HG02970 (cell line): Measurements from ENCODE around the gene TCEA2.
"Not testable (repeated sequence)": the region's sequence is repeated elsewhere in the genome, so short reads cannot be mapped to it uniquely, and the experiment has no call there.

Experiments used
- ATAC-seq: cut with Tn5 transposase; IDR thresholded peaks from one replicate; pipeline ENCODE4 v1.9.1; 2021; ENCODE audit warnings: mild to moderate bottlenecking, moderate library complexity, moderate number of reproducible peaks; ENCODE audit not compliant: unreplicated experiment, low FRiP score

Gene TCEA2

DNA sequence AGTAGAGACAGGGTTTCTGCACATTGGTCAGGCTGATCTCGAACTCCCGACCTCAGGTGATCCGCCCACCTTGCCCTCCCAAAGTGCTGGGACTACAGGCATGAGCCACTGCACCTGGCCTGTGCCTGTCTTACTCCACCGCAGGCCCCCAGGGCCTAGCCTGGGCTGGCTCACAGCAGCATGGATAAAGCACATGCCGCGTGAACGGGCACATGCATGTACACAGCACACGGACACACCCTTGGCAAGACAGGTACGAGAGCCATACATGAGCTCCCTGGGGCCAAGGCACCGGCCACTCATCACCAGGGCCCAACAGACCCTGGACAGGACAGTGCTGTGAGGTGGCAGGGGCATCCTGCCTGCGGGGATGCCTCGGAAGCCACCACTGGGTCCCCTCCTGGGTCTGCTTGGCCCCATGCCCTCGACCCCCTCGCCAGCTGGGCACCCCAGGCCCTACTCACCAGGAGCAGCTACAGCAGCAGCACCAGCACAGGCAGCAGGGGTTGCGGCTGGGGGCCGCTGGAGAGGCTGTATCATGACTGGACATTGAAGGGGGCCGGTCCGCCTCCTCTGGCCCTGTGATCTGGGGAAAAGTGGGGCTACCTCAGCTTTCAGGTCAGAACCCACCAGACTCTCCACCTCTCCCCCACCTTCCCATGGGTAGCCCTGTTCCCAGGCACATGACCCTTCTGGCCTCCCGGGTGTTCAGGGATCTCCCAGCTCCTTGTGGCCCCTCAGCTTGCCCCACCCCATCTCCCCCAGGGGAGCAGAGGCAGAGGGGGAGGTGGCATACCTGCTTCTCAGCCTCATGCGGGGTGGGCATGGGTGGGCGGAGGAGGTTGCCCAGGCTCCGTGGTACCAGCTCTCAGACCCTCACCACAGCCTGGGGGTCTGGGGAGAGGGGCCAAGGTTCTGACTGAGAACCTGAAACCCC lies 13.3 kb downstream of the TCEA2 start:
- ATAC-seq, result no peak

DNA sequence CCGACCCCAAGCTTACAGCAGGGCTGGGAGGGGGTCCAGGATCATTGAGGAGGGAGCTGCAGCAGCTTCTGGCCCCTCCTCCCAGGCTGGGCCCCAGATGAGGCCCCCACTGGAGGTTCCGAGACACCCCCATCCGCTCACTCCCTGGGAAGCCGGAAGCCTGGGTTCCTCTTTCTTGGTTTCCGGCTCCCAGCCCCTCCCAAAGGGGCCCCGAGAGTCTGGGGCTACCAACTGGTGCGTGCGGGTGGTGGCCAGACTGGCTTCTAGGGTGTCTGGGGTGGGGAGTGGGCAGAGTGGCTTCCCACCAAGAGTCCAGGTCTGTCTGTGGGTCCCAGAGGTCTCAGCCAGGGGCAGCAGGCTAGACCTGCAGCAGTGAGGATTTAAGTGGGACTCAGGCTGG lies 14.1 kb downstream of the TCEA2 start:
- ATAC-seq, result no peak

DNA sequence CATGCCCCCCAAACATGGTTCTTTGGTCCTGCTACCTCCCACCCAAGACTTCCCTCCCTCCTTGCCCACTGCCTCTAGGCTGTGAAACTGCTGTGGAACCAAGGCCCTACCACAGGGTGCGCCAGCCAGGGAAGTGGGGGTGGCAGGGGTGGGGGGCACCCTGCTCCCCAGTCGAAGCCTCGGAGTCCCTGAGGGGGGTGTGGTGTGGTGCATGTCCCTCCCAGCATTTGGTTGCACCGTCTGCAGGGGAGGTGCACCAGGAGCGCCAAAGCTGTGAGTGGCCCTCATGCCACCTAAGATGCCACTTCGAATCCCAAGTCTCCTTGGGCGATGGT lies 14.5 kb downstream of the TCEA2 start:
- no peak for ATAC-seq

DNA sequence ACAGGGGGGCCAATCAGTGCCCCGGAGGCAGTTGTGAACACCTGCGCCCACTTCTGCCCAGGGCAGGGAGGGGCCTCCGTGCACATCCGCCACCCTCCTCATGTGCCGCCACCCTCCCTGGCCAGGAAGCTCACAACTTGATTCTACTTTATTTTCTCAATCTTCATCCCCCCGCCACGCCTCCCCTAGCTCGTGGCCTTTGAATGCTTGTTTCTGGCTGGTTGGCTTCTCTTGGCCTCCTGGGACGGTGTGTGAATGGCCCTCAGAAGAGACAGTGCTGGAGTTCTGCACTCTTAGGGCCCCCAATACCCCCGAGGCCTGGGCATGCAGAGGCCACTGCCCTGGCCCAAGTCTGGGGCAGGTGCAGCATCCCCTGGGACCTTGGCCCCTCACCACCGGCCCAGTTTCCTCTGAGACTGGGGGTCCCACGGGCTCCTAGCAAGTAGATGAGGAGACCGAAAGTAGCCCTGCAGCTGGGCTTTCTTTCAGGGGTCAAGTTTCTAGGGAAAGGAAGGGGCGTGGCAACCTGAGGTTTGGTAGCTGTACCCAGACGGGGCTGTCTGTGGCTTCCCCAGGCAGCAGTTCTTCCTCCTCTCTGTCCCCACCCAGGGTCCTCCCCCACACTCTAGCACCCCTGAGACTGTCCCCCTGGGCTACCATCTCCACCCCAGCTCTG lies 15.0 kb downstream of the TCEA2 start:
- no peak for ATAC-seq

DNA sequence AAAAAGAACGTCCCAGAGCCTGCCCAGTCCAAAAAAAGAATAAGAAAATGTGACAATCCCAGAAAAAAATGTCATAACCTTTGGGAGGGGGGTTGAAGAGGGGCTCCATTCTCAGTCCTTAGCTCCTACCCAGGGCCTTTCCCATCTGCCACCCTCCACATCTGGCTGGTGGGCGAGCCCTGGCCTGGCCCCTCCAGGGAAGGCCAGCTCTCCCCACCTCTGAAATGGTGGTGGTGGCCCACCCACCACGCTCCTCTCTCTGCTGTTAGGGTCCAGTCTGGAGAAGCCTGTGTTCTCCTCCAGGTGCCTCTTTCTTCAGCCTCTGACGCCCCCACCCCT lies 15.9 kb downstream of the TCEA2 start:
- ATAC-seq, result no peak

DNA sequence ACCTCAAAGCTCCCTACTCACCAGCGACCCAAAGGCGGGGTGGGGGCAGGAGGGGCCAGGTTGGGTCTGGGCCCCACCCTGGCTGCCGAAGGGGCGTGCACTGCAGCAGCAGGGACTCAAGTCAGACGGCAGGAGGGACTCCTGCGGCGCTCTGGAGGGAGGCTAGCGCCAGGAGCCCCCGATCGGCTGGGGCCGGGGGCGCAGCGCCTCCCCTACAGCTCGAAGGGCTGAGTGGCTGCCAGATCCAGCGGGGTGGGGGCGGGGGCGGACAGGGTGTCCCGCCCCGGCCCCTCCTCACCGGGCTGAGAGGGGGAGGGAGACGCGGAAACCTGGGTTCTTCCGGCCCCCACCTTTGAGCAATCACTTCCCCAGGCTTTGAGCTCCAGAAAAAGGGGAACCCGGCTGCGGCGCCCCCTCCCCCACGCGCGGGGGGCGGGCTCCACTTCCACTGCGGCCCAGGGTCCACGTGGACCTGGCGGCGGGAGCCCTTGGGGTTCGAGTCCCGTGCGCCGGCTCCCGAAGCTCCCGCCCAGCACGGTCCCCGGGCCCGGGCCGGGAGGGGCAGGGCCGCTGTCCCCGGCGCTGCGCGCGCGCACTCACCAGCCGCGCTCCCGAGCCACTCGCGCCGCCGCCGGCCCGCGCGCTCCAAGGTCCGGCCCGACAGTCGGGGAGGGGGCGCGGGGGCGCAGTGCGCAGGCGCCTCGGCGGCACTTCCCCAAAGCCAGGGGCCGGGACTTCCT lies 16.4 kb downstream of the TCEA2 start, which contains the start of gene RGS19:
RGS19 (minus strand) TSS at position 246 of the 740 bp plus-strand sequence. CDS start 2,632 bp downstream, outside the sequence.
- peak; percentile 40 for ATAC-seq

DNA sequence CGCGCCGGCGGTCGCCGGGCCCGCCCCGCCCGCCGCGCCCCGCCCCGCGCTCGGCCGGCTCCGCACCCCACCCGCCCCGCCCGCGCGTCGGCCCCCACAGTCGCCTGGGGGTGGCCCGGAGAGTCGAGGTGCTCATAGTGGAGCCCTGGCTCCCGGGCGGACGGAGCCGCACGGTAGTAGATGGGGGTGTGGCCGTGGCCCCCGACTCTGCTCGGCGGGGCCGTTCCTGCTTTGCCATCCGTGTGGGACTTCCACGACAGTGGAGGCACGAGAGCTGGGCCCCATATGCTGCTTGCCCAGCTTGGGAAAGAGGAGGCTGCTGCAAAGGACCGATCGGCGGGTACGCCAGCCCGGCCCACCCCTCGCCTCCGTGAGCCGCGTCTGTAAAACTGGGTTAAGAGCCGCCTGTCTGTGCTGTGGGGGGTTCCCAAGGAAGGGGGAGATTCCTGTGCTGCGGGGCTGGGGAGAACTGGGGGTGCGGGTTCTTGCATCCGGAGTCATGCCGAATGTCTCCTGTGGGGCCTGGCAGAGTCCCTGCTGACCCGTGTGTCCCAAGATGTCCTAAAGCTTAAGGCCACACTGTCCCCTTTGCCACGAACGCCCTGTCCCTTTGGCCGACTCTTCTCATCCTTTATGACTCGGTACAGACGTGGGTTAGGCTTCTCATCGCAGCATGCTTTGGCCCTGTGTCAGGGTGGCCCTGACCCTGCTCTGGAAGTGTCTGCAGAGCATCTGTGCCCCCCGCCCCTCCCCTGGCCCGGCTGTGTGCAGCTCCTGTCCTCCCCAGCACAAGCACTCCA lies 17.2 kb downstream of the TCEA2 start, which contains the start of gene OPRL1:
OPRL1 (plus strand) TSS at position 70 of the 800 bp plus-strand sequence. CDS start 12,639 bp downstream, outside the sequence.
- no peak for ATAC-seq

DNA sequence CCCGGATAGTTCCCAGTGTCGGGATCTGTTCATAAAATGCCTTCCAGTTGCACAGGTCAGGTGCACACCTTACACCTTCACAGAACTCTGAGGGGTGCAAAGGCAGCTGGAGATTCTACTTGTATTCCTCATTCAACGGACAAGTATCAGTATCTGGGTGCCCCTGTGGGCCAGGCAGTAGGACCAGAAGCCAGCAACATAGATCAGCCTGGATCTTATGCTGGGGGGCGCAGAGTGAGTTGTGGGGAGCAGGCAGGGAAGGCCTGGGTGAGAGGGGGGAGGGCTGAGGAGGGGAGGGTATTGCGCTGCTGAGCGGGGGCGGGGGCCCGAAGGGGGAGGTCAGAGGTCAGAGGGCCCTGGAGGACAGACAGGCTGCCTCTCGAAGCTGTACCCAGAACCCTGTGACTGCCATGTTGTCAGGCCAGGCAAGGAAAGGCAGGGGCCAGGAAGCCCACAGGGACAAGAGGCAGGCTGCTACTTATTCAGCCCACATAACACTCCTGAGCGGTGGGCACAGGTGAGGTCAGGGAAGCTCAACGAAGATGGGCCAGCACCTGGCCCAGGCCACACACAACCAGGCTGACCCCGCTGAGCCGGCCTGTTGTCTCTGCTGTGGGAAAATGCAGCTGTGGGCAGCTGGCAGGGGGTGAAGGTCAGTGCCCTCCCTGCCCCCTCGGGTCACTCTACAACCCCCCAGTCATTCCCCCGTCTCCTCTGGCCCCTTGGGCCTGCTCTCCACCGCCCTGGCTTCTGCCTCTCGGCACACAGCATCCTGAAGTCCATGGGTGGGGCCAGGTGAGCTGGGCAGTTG lies 18.0 kb downstream of the TCEA2 start:
- ATAC-seq, result no peak

DNA sequence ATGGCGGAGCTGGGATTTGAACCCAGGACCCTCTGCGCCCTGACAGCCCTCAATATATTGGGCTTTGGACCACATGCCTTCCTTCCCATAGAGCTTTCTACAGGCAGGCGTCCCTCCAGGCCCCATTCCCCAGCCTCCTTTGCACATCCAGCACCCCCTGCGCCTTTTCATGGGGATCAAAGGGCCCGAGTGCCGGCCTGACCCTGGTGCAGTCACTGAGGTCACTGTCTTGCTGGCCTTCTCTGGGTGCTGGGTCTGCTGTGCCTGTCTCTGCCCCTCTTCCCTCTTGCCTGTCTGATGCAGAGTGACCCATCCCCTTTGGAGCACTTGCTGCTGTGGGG lies 18.6 kb downstream of the TCEA2 start:
- no peak for ATAC-seq

DNA sequence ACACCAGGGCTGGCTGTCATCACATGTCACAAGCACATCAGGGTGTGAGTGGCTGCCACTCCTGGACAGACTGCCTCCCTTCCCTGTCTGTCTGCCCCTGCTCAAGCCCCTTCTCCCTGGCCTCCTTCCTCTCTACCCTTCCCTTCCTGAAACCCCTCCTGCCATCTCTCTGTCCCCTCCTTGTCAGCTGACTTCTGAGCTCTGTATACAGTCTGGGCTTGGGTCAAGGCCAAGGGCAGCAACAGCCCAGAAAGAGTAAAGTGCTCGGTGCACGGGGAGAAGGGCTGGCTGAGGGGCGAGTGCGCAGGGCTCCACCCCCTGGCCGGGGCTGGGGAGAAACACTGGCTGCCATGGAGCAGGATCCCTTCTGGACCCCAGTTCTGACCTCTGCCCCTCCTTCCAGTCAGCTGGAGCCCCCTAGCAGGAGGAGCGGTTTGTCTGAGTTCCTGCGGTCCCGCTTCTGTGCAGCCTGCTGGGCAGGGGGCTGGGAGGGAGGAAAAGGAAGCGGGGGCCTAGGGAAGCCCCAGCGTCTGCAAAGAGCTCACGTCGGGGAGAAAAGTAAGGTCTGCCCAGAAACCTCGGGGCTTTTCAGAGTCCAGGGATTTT lies 19.2 kb downstream of the TCEA2 start:
- no peak for ATAC-seq

DNA sequence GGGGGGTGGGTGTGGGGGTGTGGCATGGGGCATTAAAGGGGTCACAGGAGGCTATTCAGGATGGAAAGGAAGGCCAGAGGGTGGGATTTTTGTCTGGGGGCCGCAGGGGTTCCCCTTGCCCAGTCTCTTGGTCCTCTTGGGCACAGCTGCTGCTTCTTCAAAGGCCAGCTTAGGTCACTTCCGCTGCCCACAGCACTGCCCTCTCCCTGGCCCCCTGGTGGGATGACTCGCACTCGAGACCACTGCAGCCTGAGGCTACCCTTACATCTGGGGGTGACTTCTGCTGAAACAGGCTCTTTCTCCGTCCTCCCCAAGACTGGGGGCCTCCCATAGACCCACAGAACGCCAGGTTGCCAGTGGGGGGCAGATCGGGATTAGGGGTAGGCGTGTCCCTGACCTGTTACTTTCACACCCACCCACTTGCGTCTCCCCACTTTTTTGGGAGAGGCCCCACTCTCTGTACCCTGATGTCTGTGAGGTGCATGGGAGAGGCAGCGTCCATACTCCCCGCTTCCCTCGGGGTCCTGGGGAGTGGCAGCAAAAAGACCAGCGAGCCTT lies 19.9 kb downstream of the TCEA2 start:
- ATAC-seq, result no peak

DNA sequence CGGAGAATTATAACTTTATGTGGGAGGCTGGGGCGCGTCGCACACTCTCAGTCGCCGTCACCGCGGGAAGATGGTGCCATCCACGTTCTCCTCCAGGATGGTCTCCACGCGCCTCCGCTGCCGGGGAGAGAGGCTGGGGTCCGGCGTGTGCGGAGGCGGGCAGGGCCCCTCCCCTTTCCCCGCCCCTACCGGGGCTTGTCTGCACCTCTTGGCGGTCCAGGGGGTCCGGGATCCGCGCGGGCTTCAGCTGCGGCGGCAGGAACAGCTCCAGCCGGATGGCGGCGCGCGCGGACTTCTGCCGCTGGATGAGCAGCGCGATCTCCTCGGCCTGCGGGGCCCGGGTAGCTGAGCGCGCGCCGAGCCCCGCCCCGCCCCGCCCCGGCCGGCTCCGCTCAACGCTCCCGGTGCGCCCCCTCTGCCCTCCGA lies 20.4 kb downstream of the TCEA2 start:
- ATAC-seq, result no peak

DNA sequence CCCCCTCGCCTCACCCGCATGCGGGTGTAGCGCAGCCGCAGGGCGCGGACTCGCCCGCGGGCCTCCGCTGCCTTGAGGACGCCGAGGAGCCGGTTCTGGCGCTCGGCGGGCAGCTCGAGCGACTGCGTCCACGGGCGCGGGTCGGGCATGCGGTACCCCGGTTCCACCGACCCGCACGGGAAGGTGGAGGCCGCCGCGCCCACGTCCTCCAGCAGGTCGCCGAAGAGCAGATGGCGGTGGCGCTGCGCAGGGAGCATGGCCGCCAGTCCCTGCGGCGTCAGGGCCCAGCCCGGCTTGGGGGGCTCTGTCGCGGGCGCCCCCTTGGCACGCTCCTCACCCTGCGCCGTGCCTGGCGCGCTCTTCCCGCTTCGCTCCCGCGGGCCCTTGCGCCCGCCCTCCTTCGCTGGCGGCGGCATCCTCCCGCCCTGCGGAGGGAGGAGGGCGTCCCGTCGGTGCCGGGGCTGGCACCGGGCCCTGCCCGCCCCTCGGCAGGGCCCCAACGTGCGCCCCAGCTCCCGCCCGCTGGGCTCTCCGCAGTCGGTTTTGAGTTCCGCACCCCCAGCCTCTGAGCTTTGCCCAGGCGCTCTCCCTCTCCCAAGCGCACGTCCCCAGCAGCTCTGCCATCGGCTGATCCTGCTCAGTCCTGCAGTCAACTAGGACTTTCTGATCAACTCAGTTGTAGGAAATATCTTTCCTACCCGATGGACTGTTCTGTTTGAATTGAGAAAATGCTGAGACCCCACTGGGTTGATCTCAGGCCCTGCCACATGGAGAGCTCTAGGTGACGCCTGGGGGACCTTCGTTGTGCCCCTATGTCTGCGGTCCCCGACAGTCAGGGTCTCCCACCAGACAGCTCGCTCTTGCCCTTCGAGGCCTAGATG lies 21.0 kb downstream of the TCEA2 start, which contains the start of gene LKAAEAR1:
LKAAEAR1 (minus strand) TSS at position 595 of the 881 bp plus-strand sequence; CDS start at position 416, 179 bp downstream.
- no peak for ATAC-seq

DNA sequence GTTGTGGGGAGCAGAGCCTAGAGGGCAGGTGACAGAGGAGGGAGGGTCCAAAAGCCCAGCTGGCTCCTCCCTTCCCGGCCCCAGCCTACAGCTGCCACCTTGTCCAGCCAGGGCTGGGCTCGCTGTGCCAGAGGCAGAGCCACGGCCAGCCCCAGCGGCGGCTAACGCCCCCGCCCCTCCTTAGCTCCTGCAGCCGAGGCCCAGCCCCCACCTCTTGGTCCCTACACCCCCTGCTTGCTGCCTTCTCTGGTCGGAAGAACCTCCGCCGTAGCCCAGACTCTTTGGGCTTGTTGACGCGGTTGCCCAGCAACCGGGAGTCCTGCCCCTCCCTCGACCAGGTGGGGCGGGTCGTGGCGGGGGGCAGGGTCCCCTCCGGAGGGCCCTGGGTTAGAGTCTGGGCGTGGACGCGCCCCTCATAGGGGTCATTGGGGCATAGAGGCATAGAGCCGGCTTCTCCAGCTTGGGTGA lies 21.7 kb downstream of the TCEA2 start:
- ATAC-seq, result no peak

DNA sequence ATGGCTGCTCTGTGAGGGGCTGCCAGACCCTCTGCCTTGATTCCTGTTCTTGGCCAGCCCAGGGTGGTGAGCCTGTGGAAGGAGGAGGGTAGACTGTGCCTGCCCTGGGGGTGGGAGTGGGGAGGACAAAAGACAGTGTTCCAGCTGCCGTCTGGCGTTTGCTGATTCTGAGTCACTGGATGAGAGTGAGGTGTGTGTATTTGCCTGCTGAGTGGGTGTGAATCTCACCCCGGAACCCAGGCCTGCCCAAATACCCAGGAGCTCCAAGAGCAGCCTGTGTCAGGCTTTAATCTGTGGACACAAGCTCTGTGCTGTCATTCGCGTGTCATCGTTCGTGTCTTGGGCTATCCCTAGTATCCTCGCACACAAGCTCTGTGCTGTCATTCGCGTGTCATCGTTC lies 23.8 kb downstream of the TCEA2 start:
- ATAC-seq, result no peak

DNA sequence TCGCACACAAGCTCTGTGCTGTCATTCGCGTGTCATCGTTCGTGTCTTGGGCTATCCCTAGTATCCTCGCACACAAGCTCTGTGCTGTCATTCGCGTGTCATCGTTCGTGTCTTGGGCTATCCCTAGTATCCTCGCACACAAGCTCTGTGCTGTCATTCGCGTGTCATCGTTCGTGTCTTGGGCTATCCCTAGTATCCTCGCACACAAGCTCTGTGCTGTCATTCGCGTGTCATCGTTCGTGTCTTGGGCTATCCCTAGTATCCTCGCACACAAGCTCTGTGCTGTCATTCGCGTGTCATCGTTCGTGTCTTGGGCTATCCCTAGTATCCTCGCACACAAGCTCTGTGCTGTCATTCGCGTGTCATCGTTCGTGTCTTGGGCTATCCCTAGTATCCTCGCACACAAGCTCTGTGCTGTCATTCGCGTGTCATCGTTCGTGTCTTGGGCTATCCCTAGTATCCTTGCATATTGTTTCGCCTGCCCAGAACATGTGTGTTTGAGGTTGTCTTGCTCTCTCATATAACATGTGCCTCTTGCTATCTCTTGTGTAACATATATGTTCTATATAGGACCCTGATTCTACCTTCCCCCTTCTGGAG lies 24.3 kb downstream of the TCEA2 start:
- ATAC-seq, result not testable (repeated sequence)

DNA sequence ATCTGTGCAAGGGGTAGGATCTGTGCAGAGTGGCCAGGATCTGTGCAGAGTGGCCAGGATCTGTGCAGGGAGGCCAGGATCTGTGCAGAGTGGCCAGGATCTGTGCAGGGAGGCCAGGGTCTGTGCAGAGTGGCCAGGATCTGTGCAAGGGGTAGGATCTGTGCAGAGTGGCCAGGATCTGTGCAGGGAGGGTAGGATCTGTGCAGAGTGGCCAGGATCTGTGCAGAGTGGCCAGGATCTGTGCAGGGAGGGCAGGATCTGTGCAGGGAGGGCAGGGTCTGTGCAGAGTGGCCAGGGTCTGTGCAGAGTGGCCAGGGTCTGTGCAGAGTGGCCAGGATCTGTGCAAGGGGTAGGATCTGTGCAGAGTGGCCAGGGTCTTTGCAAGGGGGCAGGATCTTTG lies 25.6 kb downstream of the TCEA2 start:
- not testable (repeated sequence) for ATAC-seq
